GM12878 (cell line): ENCODE results near the gene ZFAND2B. TPM values are rescaled to one million over a fixed set of nuclear protein-coding genes. Genes with fewer than 3 reads are reported as not detected.

Experiments
- EZH2 ChIP-seq: IDR thresholded peaks from 2 replicates; pipeline ENCODE4 v1.6.1; 2012; ENCODE audit warnings: low read depth, mild to moderate bottlenecking, control low read depth, inconsistent platforms, low read length, borderline replicate concordance; ENCODE audit not compliant: control insufficient read depth
- MLLT1 ChIP-seq: fragments of 450-650 bp; IDR thresholded peaks from 2 replicates; pipeline ENCODE4 v1.6.1; 2016; ENCODE audit warnings: mild to moderate bottlenecking
- NRF1 ChIP-seq: conservative IDR thresholded peaks from 2 replicates; pipeline ENCODE4 v1.6.1; 2011; ENCODE audit warnings: mild to moderate bottlenecking, low read depth, low read length, improper control_type of control experiment
- POLR2AphosphoS2 ChIP-seq: IDR thresholded peaks from 2 replicates; pipeline ENCODE4 v1.6.1; 2011; ENCODE audit warnings: low read depth, mild to moderate bottlenecking, low read length, improper control_type of control experiment, moderate library complexity
- POU2F2 ChIP-seq: IDR thresholded peaks from 3 replicates; pipeline ENCODE4 v1.6.1; 2011; ENCODE audit warnings: low read depth, mild to moderate bottlenecking, low read length, borderline replicate concordance
- RCOR1 ChIP-seq: conservative IDR thresholded peaks from 2 replicates; pipeline ENCODE4 v1.6.1; 2012; ENCODE audit warnings: low read depth, low read length, improper control_type of control experiment
- STAT3 ChIP-seq: IDR thresholded peaks from 2 replicates; pipeline ENCODE4 v1.6.1; 2011; ENCODE audit warnings: low read depth, low read length, improper control_type of control experiment
- polyA plus RNA-seq, 11 experiments: library from polyadenylated mRNA; depleted of rRNA in 4 of 11; unstranded in 6 of 11; stranded (reverse) in 5 of 11; fragments of >200 nt; fragmentation: Nextera tagmentation in 4 of 11; fragmentation: Illumina TruSeq in 1 of 11; extraction: Ambion mirVana in 4 of 11; extraction: Trizol in 1 of 11; gene quantifications; 1 replicate in 1 of 11; 2 replicates in 10 of 11; pipeline versions ENCODE4 v1.2.1 to v1.2.3, GENCODE V29; 2011 to 2016; ENCODE audit warnings: inconsistent platforms in 2 of 11, missing spikeins in 2 of 11, low read depth in 1 of 11
- total RNA-seq, 4 experiments: library from RNA; depleted of rRNA in 3 of 4; stranded (reverse); fragments of >200 nt in 3 of 4; fragmentation: Illumina TruSeq in 1 of 4; extraction: Trizol in 1 of 4; gene quantifications; 2 replicates each; pipeline versions ENCODE4 v1.2.1 to v1.2.3, GENCODE V29; 2013 to 2021
- TF ChIP-seq, protein P1 (sequence below): fragments of 450-650 bp; IDR thresholded peaks from 2 replicates; pipeline ENCODE4 v1.6.1; 2017; ENCODE audit warnings: mild to moderate bottlenecking, moderate library complexity

The ZFAND2B gene
- total and polyA plus RNA-seq, 10 of the 15 experiments (the other 5 are each of a cell fraction or from before 2014, with no cell fraction given): 5.4 to 28.1 (median 22.4) TPM

DNA sequence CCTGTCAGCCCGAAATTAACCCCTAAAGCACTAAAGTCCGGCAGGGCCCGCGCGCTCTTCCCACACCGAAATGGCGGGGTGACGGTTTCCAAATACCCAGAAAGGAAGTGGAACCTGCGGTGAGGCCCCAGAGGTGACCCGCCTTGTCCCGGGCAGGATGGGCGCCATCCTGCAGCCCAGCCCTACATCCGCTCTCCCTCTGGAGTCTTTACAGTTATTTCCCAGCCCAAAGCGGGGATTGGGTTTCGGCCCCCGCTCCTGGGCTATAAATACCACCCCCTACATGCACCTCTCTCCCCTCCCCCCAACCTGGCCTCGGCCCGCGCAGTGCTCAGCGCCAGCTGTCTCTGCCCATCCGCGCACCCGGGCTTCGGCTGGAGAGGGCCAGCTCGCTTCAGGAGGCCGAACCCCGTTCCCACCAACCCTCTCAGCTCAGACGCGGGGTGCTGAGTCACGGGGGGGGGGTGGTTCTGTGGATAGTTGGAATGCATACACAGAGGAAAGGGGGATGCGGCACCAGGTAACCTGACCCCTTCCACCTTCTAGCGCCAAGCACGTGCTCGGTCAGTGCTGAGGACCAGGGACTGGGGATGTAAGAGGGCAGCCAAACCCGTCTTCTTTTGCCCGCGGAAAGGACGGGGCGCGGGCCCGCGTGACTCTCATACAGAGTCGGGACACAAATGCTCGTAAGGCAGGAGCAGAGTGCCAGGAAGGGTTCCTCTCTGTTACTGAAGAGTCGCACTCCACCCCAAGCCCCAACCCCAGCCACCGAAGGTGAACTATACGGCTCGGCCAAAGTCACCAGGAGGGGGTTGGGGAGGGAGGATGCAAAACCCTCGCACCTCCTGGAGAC lies 46.5 kb downstream of the ZFAND2B start, which contains the start of gene TUBA4B (continued):
- TF ChIP-seq, protein P1, sequence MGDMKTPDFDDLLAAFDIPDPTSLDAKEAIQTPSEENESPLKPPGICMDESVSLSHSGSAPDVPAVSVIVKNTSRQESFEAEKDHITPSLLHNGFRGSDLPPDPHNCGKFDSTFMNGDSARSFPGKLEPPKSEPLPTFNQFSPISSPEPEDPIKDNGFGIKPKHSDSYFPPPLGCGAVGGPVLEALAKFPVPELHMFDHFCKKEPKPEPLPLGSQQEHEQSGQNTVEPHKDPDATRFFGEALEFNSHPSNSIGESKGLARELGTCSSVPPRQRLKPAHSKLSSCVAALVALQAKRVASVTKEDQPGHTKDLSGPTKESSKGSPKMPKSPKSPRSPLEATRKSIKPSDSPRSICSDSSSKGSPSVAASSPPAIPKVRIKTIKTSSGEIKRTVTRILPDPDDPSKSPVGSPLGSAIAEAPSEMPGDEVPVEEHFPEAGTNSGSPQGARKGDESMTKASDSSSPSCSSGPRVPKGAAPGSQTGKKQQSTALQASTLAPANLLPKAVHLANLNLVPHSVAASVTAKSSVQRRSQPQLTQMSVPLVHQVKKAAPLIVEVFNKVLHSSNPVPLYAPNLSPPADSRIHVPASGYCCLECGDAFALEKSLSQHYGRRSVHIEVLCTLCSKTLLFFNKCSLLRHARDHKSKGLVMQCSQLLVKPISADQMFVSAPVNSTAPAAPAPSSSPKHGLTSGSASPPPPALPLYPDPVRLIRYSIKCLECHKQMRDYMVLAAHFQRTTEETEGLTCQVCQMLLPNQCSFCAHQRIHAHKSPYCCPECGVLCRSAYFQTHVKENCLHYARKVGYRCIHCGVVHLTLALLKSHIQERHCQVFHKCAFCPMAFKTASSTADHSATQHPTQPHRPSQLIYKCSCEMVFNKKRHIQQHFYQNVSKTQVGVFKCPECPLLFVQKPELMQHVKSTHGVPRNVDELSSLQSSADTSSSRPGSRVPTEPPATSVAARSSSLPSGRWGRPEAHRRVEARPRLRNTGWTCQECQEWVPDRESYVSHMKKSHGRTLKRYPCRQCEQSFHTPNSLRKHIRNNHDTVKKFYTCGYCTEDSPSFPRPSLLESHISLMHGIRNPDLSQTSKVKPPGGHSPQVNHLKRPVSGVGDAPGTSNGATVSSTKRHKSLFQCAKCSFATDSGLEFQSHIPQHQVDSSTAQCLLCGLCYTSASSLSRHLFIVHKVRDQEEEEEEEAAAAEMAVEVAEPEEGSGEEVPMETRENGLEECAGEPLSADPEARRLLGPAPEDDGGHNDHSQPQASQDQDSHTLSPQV: no peak
- TF ChIP-seq POU2F2 (peak; percentile 30; the same call in 1 of the 3 replicates), MLLT1 (peak; percentile 59; the same call in 1 of the 2 replicates), STAT3 (no peak), RCOR1 (no peak), EZH2 (no peak), POLR2AphosphoS2 (no peak), NRF1 (no peak)
